PC-9 (cell line): Measurements from ENCODE around the gene THAP12.
"Not testable (repeated sequence)": the region's sequence is repeated elsewhere in the genome, so short reads cannot be mapped to it uniquely, and the experiment has no call there.

ENCODE experiments used
- CTCF ChIP-seq: fragments of 200-600 bp; sonication (generic); conservative IDR thresholded peaks from 2 replicates; pipeline ENCODE4 v1.6.1; 2017; ENCODE audit warnings: mixed run types, antibody characterized with exemption, mild to moderate bottlenecking, moderate library complexity
- EZH2 ChIP-seq: fragments of 200-600 bp; sonication (generic); IDR thresholded peaks from 2 replicates; pipeline ENCODE4 v1.8.0; 2017; ENCODE audit warnings: antibody characterized with exemption, low read depth

DNA sequence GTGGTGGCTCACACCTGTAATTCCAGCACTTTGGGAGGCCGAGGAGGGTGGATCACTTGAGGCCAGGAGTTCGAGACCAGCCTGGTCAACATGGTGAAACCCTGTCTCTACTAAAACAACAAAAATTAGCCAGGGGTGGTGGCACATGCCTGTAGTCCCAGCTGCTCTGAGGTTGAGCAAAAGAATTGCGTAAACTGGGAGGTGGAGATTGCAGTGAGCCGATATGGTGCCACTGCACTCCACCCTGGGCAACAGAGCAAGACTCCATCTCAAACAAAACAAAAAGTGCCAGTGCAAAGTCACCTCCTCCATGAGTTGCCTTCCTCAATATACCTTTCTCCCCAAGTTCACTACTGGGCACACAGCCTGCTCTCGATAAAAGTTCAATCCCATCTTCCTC is 61.1 kb downstream of the THAP12 start:
- TF ChIP-seq CTCF, EZH2: not testable (repeated sequence)
